Measurements from ENCODE around the gene LBHD2. TPM values are rescaled to one million over a fixed set of nuclear protein-coding genes. Genes with fewer than 3 reads are reported as not detected.

LBHD2 gene
- polyA plus RNA-seq, 1 of the 3 experiments (the other 2 are of a cell fraction) = not detected

GRCh38 chr14:103134919-103135318, 50.9 kb downstream of the LBHD2 start:
- no peak overlapping the region for H3K27ac ChIP-seq (ENCODE audit: low read depth in 2 of 2, low read length in 1 of 2)
- ChIA-PET POLR2A (no interaction called here), CTCF (interaction anchor here (3.0 to 6.3 kb wide), 2 partner anchors 8 to 30 kb away, joined by 16 to 45 read pairs; no protein-coding TSS in a partner anchor)
- H3K4me2 ChIP-seq = no peak overlapping the region
- no peak overlapping the region for H2AFZ ChIP-seq (ENCODE audit: low read depth)
- no peak for TF ChIP-seq TCF12 (IDR thresholded peaks at IDR 0.05)
- no peak for TF ChIP-seq FOXJ3 (CRISPR knock-in tag; IDR thresholded peaks at IDR 0.05)
- TF ChIP-seq USF2 (IDR thresholded peaks at IDR 0.05; ENCODE audit: borderline replicate concordance, low read depth, low read length) = no peak
- TF ChIP-seq GATA2 (CRISPR knock-in tag; IDR thresholded peaks at IDR 0.05) = no peak
- TF ChIP-seq RFX5 (IDR thresholded peaks at IDR 0.05; ENCODE audit: low read length) = no peak
- no peak for TF ChIP-seq ELF1 (IDR thresholded peaks at IDR 0.05)
- TF ChIP-seq MAX (IDR thresholded peaks at IDR 0.05; ENCODE audit: low read depth) = no peak
- TF ChIP-seq CHD2 (IDR thresholded peaks at IDR 0.05; ENCODE audit: low read length, partially characterized antibody) = no peak
- TF ChIP-seq IRF3 (IDR thresholded peaks at IDR 0.05; ENCODE audit: low read depth, low read length) = no peak
- TF ChIP-seq NRF1 (IDR thresholded peaks at IDR 0.05; ENCODE audit: low read depth, low read length) = no peak
- TF ChIP-seq MXI1 (IDR thresholded peaks at IDR 0.05; ENCODE audit: low read depth, low read length) = no peak
- TF ChIP-seq SIN3A (IDR thresholded peaks at IDR 0.05; ENCODE audit: borderline replicate concordance, low read depth, low read length) = no peak
- peaks cover 6% of the 10 kb centered on the region for H3F3A ChIP-seq (replicated peaks; ENCODE audit: insufficient read depth)
- peaks cover 21 to 32% of the 10 kb centered on the region in 2 experiments; a peak in 3 of 4 replicates for H3K4me1 ChIP-seq (ENCODE audit: control insufficient read depth in 1 of 2, insufficient read depth in 2 of 2, low read depth in 1 of 2, low read length in 1 of 2)
- no peaks in the 10 kb centered on the region for H3K27me3 ChIP-seq (ENCODE audit: insufficient read depth)
- H3K9ac ChIP-seq = no peak overlapping the region
- no peaks in the 10 kb centered on the region for H3K9me3 ChIP-seq
- H3K4me3 ChIP-seq (ENCODE audit: low read depth in 2 of 2, low read length in 1 of 2) = no peak overlapping the region
- H3K79me2 ChIP-seq (ENCODE audit: insufficient read depth) = no peaks in the 10 kb centered on the region
- H4K20me1 ChIP-seq (ENCODE audit: insufficient read depth) = no peaks in the 10 kb centered on the region
- no peaks in the 10 kb centered on the region for H3K36me3 ChIP-seq (replicated peaks in 1 of 2; ENCODE audit: control insufficient read depth in 1 of 2, insufficient read depth in 2 of 2, low read length in 1 of 2)
- H3K9me2 ChIP-seq = no peaks in the 10 kb centered on the region
- 93% methylated on average over 5 of the region's 14 CpGs for WGBS (ENCODE audit: low lambda C conversion rate)
- DNase-seq = no peak

GRCh38 chr14:103135333-103136260, 51.6 kb downstream of the LBHD2 start:
- H3K4me1 ChIP-seq (ENCODE audit: control insufficient read depth in 1 of 2, insufficient read depth in 2 of 2, low read depth in 1 of 2, low read length in 1 of 2) = peaks cover 14 to 26% of the 10 kb centered on the region in 2 experiments; a peak in 3 of 4 replicates
- H3K36me3 ChIP-seq (replicated peaks in 1 of 2; ENCODE audit: control insufficient read depth in 1 of 2, insufficient read depth in 2 of 2, low read length in 1 of 2) = no peaks in the 10 kb centered on the region
- no peak overlapping the region for H3K4me2 ChIP-seq
- DNase-seq = no peak
- no peak overlapping the region for H3K9ac ChIP-seq
- H3K27ac ChIP-seq (ENCODE audit: low read depth in 2 of 2, low read length in 1 of 2) = no peak overlapping the region
- WGBS (ENCODE audit: low lambda C conversion rate) = 93% methylated on average over 19 of the region's 26 CpGs
- no peaks in the 10 kb centered on the region for H4K20me1 ChIP-seq (ENCODE audit: insufficient read depth)
- H2AFZ ChIP-seq (ENCODE audit: low read depth) = no peak overlapping the region
- ChIA-PET POLR2A (no interaction called here), CTCF (interaction anchor here (3.0 to 6.3 kb wide), 2 partner anchors 8 to 30 kb away, joined by 16 to 45 read pairs; no protein-coding TSS in a partner anchor)
- no peaks in the 10 kb centered on the region for H3K9me2 ChIP-seq
- H3K4me3 ChIP-seq (ENCODE audit: low read depth in 2 of 2, low read length in 1 of 2) = no peak overlapping the region
- H3K79me2 ChIP-seq (ENCODE audit: insufficient read depth) = no peaks in the 10 kb centered on the region
- TF ChIP-seq ELF1 (IDR thresholded peaks at IDR 0.05) = no peak
- TF ChIP-seq USF2 (IDR thresholded peaks at IDR 0.05; ENCODE audit: borderline replicate concordance, low read depth, low read length) = no peak
- no peak for TF ChIP-seq NRF1 (IDR thresholded peaks at IDR 0.05; ENCODE audit: low read depth, low read length)
- no peak for TF ChIP-seq YY1 (IDR thresholded peaks at IDR 0.05; ENCODE audit: low read depth)
- TF ChIP-seq CTCF (IDR thresholded peaks at IDR 0.05) = no peak
- TF ChIP-seq TEAD4 (IDR thresholded peaks at IDR 0.05; ENCODE audit: borderline replicate concordance, insufficient read depth) = no peak
- no peak for TF ChIP-seq FOXM1 (IDR thresholded peaks at IDR 0.05; ENCODE audit: low read depth)
- H3K9me3 ChIP-seq = no peaks in the 10 kb centered on the region
- H3F3A ChIP-seq (replicated peaks; ENCODE audit: insufficient read depth) = peaks cover 6% of the 10 kb centered on the region
- H3K27me3 ChIP-seq (ENCODE audit: insufficient read depth) = no peaks in the 10 kb centered on the region
